GM12892 (cell line): ENCODE measurements around the gene FAM168A.

Experiments used
- POLR2A ChIP-seq: IDR thresholded peaks from 2 replicates; pipeline ENCODE4 v1.6.1; 2011; ENCODE audit warnings: low read depth, low read length, control low read depth
- POLR2AphosphoS5 ChIP-seq: IDR thresholded peaks from 2 replicates; pipeline ENCODE4 v1.6.1; 2011; ENCODE audit warnings: low read depth, low read length, control low read depth
- TAF1 ChIP-seq: IDR thresholded peaks from 2 replicates; pipeline ENCODE4 v1.6.1; 2011; ENCODE audit warnings: low read depth, mild to moderate bottlenecking, control low read depth, low read length, borderline replicate concordance

- TF ChIP-seq POLR2AphosphoS5 (no peak), TAF1 (no peak), POLR2A (no peak)
Measured at GRCh38 chr11:73469401-73469800, 128.5 kb downstream of the FAM168A start.
